Esophagus (tissue), 2 donors: ENCODE data around the gene FUZ. TPM values are rescaled to one million over a fixed set of nuclear protein-coding genes. Genes with fewer than 3 reads are reported as not detected.
A peak's percentile ranks its signal among the peaks of the same experiment; 100 is the strongest.
"Not testable (repeated sequence)": the region's sequence is repeated elsewhere in the genome, so short reads cannot be mapped to it uniquely, and the experiment has no call there.

Experiments
- H3K27ac ChIP-seq, 2 donors: one replicate each; pipeline ENCODE4 v1.5.1; 2013; ENCODE audit warnings: low read depth in 2 of 2, mild to moderate bottlenecking in 2 of 2, inconsistent platforms in 1 of 2, low read length in 1 of 2, moderate library complexity in 1 of 2
- H3K27me3 ChIP-seq, 2 donors: one replicate each; pipeline ENCODE4 v1.6.1; 2013; ENCODE audit warnings: low read length in 2 of 2, control low read depth in 1 of 2, mild to moderate bottlenecking in 1 of 2; ENCODE audit not compliant: insufficient read depth in 2 of 2, control insufficient read depth in 1 of 2
- H3K36me3 ChIP-seq, 2 donors: one replicate each; pipeline ENCODE4 v1.6.1; 2013; ENCODE audit warnings: low read length in 1 of 2; ENCODE audit not compliant: control insufficient read depth in 2 of 2, insufficient read depth in 2 of 2
- H3K4me1 ChIP-seq, 2 donors: one replicate each; pipeline ENCODE4 v1.6.1; 2013; ENCODE audit warnings: low read length in 1 of 2; ENCODE audit not compliant: control insufficient read depth in 2 of 2, insufficient read depth in 2 of 2
- H3K4me3 ChIP-seq, 2 donors: one replicate each; pipeline ENCODE4 v1.5.1; 2013; ENCODE audit warnings: low read length in 2 of 2, mild to moderate bottlenecking in 2 of 2, low read depth in 1 of 2, moderate library complexity in 1 of 2
- H3K9me3 ChIP-seq, 2 donors: one replicate each; pipeline ENCODE4 v1.6.1; 2013; ENCODE audit warnings: mild to moderate bottlenecking in 2 of 2, low read depth in 1 of 2, low read length in 1 of 2, moderate library complexity in 1 of 2; ENCODE audit not compliant: control insufficient read depth in 2 of 2, insufficient read depth in 1 of 2
- WGBS, 2 donors: extraction: QIAGEN DNeasy Blood & Tissue Kit; methylation state at CpG; one replicate each; pipeline ENCODE4 v1.1.7; 2013; 5-methylcytosine and 5-hydroxymethylcytosine counted together
- polyA plus RNA-seq, 2 donors: library from polyadenylated mRNA; stranded (reverse); fragments of 200-250 nt; gene quantifications; one replicate each; pipeline ENCODE4 v1.2.3, GENCODE V29; 2013
- donor health status: healthy with polysubstance abuse.
- donor health status: Bipolar disorder and iron deficiency.

The FUZ gene
- polyA plus RNA-seq, 2 donors: 11.3 to 12.1 TPM

- Histone ChIP-seq H3K4me3 (no peak overlapping the region), H3K36me3 (peaks cover 0 to 11% of the 10 kb centered on the region in 2 donors), H3K9me3 (no peaks in the 10 kb centered on the region), H3K27me3 (no peaks in the 10 kb centered on the region), H3K4me1 (peaks cover 4 to 7% of the 10 kb centered on the region in 2 donors), H3K27ac (no peak overlapping the region)
- 69 to 82% methylated on average over 10 of the region's 10 CpGs for WGBS, 2 donors
These were observed 7.0 kb upstream of the FUZ start for GRCh38 chr19:49820125-49820524.

- H3K9me3 ChIP-seq, H3K27ac ChIP-seq, H3K27me3 ChIP-seq, H3K4me1 ChIP-seq: not testable (repeated sequence)
- Histone ChIP-seq H3K4me3 (peak overlapping the region; percentile 74 to 85), H3K36me3 (peaks cover 0 to 11% of the 10 kb centered on the region in 2 donors)
- WGBS, 2 donors: 75 to 77% methylated on average over 7 of the region's 7 CpGs
These were observed 6.5 kb upstream of the FUZ start for GRCh38 chr19:49819452-49820115.

- Histone ChIP-seq H3K27ac (peak overlapping the region; percentile 89 to 96), H3K27me3 (no peaks in the 10 kb centered on the region), H3K4me1 (peaks cover 4 to 10% of the 10 kb centered on the region in 2 donors), H3K36me3 (peaks cover 0 to 8% of the 10 kb centered on the region in 2 donors), H3K9me3 (no peaks in the 10 kb centered on the region), H3K4me3 (peak overlapping the region; percentile 74 to 85)
- WGBS, 2 donors: 24% methylated on average over 16 of the region's 16 CpGs
These were observed 5.7 kb upstream of the FUZ start for GRCh38 chr19:49818649-49819370.

- 0% methylated on average over 57 of the region's 57 CpGs for whole genome bisulfite sequencing, 2 donors
- peaks cover 4 to 10% of the 10 kb centered on the region in 2 donors for H3K4me1 ChIP-seq
- peak within 1 kb of the TSS; percentile 89 to 96 for H3K27ac ChIP-seq
- H3K9me3 ChIP-seq: no peaks in the 10 kb centered on the region
- H3K4me3 ChIP-seq: peak within 1 kb of the TSS; percentile 74 to 85
- peaks cover 0 to 1% of the 10 kb centered on the region in 2 donors for H3K36me3 ChIP-seq
- no peaks in the 10 kb centered on the region for H3K27me3 ChIP-seq
These were observed 5.0 kb upstream of the FUZ start, which contains the start of gene MED25 for GRCh38 chr19:49817964-49818648. MED25 (plus strand) TSS chr19:49818289; CDS start chr19:49818342, 53 bp downstream.

GRCh38 chr19:49816590-49816989 is 3.5 kb upstream of the FUZ start:
- peaks cover 4 to 10% of the 10 kb centered on the region in 2 donors for H3K4me1 ChIP-seq
- no peak overlapping the region for H3K4me3 ChIP-seq
- WGBS, 2 donors: 69% methylated on average over 14 of the region's 14 CpGs

GRCh38 chr19:49814010-49814409 is 918 bp upstream of the FUZ start:
- Histone ChIP-seq H3K9me3 (no peaks in the 10 kb centered on the region), H3K36me3 (no peaks in the 10 kb centered on the region), H3K27ac (peak overlapping the region; percentile 24 to 71), H3K4me3 (peak overlapping the region in 1 of 2 donors; percentile 63), H3K27me3 (no peaks in the 10 kb centered on the region), H3K4me1 (peaks cover 2 to 13% of the 10 kb centered on the region in 2 donors)
- WGBS, 2 donors: 71 to 74% methylated on average over 1 of the region's 1 CpG

More at GRCh38 chr19:49816590-49816989, 3.5 kb upstream of the FUZ start:
- H3K27me3 ChIP-seq: no peaks in the 10 kb centered on the region
- no peaks in the 10 kb centered on the region for H3K36me3 ChIP-seq
- H3K27ac ChIP-seq: peak overlapping the region; percentile 74 to 82
- no peaks in the 10 kb centered on the region for H3K9me3 ChIP-seq

GRCh38 chr19:49812452-49812996 is 568 bp downstream of the FUZ start:
- Histone ChIP-seq H3K27ac (peak overlapping the region; percentile 52 to 87), H3K4me1 (peaks cover 4 to 12% of the 10 kb centered on the region in 2 donors), H3K4me3 (peak overlapping the region; percentile 63 to 64), H3K36me3 (no peaks in the 10 kb centered on the region), H3K27me3 (no peaks in the 10 kb centered on the region), H3K9me3 (no peaks in the 10 kb centered on the region)
- 45 to 47% methylated on average over 11 of the region's 11 CpGs for WGBS, 2 donors

- no peaks in the 10 kb centered on the region for H3K36me3 ChIP-seq
- no peak overlapping the region for H3K4me3 ChIP-seq
- peaks cover 4 to 12% of the 10 kb centered on the region in 2 donors for H3K4me1 ChIP-seq
- no peaks in the 10 kb centered on the region for H3K9me3 ChIP-seq
- no peaks in the 10 kb centered on the region for H3K27me3 ChIP-seq
- no peak overlapping the region for H3K27ac ChIP-seq
- WGBS, 2 donors: 93 to 97% methylated on average over 6 of the region's 6 CpGs
These were observed 1.8 kb downstream of the FUZ start for GRCh38 chr19:49811328-49811727.

GRCh38 chr19:49809941-49810389 is 3.1 kb downstream of the FUZ start:
- Histone ChIP-seq H3K36me3 (peaks cover 0 to 2% of the 10 kb centered on the region in 2 donors), H3K27ac (peak overlapping the region; percentile 68 to 77), H3K27me3 (no peaks in the 10 kb centered on the region), H3K9me3 (no peaks in the 10 kb centered on the region), H3K4me3 (peak overlapping the region; percentile 60 to 78), H3K4me1 (peaks cover 4 to 12% of the 10 kb centered on the region in 2 donors)
- WGBS, 2 donors: 90 to 91% methylated on average over 5 of the region's 5 CpGs
